Brain microvascular endothelial cell (primary cell): ENCODE results near the gene CAPN5.

ENCODE experiments used
- DNase-seq: peaks from one replicate; pipeline ENCODE4 v3.0.0-alpha.2; 2020
- H3K27ac ChIP-seq: fragments of 250-450 bp; sonication (Bioruptor Pico); 2 replicates; pipeline ENCODE4 v1.5.1; 2020; ENCODE audit warnings: mild to moderate bottlenecking, moderate library complexity
- H3K27me3 ChIP-seq: fragments of 250-450 bp; sonication (Bioruptor Pico); replicated peaks from 2 replicates; pipeline ENCODE4 v1.5.1; 2020; ENCODE audit warnings: mild to moderate bottlenecking
- H3K36me3 ChIP-seq: fragments of 250-450 bp; sonication (Bioruptor Pico); replicated peaks from 2 replicates; pipeline ENCODE4 v1.5.1; 2020; ENCODE audit warnings: mild to moderate bottlenecking
- H3K4me3 ChIP-seq: 2 replicates; pipeline ENCODE4 v1.5.1; 2011; ENCODE audit warnings: low read depth, mild to moderate bottlenecking, control low read depth, low read length, moderate library complexity
- in situ Hi-C: cut with HindIII; loops from 2 replicates; pipeline ENCODE4 v1.10.0; 2017; ENCODE audit warnings: low sequenced_read_pairs, low pct_ligation_motif_present
- TF ChIP-seq, protein P1 (sequence below): IDR thresholded peaks from 2 replicates; pipeline ENCODE4 v1.5.1; 2011; ENCODE audit warnings: low read depth, mild to moderate bottlenecking, moderate library complexity, low read length, control low read depth, inconsistent platforms; ENCODE audit errors: missing control alignments

CAPN5 gene

DNA sequence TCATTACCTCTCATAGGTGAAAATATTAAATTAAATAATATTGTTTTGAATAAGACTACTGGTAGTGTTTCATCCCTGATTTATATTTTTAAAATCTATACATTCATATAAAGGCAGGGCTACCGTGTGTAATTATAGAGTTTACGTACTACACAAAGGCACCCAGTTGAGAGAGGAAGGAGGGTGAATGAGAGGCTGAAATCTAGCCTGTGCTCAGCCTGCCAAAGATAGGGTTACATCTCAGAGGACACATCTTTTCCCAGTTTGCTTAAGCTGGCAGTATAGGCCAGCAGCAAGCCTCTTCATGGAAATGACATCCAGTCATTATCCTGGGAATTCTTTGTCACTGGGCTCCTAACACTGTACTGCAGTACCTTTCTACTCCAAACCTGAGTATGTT lies 40.0 kb upstream of the CAPN5 start:
- in situ Hi-C loops: no loop called here
- Histone ChIP-seq H3K36me3 (no peaks in the 10 kb centered on the region), H3K27ac (no peak overlapping the region), H3K27me3 (no peaks in the 10 kb centered on the region), H3K4me3 (no peak overlapping the region)
- DNase-seq: no peak
- TF ChIP-seq, protein P1, sequence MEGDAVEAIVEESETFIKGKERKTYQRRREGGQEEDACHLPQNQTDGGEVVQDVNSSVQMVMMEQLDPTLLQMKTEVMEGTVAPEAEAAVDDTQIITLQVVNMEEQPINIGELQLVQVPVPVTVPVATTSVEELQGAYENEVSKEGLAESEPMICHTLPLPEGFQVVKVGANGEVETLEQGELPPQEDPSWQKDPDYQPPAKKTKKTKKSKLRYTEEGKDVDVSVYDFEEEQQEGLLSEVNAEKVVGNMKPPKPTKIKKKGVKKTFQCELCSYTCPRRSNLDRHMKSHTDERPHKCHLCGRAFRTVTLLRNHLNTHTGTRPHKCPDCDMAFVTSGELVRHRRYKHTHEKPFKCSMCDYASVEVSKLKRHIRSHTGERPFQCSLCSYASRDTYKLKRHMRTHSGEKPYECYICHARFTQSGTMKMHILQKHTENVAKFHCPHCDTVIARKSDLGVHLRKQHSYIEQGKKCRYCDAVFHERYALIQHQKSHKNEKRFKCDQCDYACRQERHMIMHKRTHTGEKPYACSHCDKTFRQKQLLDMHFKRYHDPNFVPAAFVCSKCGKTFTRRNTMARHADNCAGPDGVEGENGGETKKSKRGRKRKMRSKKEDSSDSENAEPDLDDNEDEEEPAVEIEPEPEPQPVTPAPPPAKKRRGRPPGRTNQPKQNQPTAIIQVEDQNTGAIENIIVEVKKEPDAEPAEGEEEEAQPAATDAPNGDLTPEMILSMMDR: no peak

DNA sequence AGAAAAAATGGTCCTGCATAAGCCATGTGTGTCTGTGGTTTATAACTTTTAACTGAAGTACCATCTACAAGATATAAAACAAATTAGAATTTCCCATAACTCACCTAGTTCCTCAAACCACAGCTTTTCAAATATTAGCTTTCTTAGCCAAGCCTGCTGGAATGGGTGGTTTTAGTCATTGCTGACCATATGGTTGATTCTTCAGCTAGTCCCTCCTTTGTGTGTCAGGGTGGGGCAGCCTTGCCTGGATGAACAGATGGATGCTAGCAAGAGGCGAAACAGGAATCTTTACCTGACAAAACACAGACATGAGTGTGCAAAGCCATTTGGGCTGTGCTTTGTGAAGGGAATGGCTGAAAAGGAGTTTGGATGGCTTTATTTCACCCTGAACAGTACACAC lies 39.5 kb upstream of the CAPN5 start:
- Histone ChIP-seq H3K27ac (no peak overlapping the region), H3K27me3 (no peaks in the 10 kb centered on the region), H3K36me3 (no peaks in the 10 kb centered on the region), H3K4me3 (no peak overlapping the region)
- no peak for DNase-seq
- TF ChIP-seq, protein P1: no peak
- in situ Hi-C loops: no loop called here

DNA sequence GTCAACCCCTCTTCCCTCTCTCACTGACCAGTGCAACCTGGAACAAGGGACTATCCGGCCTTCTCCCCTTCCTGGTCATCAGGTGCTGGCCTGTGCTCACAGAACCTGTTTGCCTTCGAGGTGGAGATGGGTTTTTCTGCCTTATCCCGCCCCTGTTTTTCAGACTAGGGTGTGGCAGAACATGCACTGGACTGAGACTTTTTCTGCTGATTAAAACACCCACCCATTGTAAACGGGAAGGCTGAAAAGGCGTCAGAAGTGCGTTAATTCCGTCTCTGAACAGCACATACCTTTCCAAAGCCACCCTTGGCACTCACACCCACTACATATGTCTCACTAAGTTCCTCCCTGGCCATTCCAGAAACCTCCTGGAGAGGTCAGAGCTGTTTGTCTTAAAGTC lies 36.9 kb upstream of the CAPN5 start:
- TF ChIP-seq, protein P1: no peak
- no peak overlapping the region for H3K4me3 ChIP-seq
- in situ Hi-C loops: no loop called here
- no peaks in the 10 kb centered on the region for H3K36me3 ChIP-seq
- DNase-seq: no peak
- no peaks in the 10 kb centered on the region for H3K27me3 ChIP-seq
- no peak overlapping the region for H3K27ac ChIP-seq

DNA sequence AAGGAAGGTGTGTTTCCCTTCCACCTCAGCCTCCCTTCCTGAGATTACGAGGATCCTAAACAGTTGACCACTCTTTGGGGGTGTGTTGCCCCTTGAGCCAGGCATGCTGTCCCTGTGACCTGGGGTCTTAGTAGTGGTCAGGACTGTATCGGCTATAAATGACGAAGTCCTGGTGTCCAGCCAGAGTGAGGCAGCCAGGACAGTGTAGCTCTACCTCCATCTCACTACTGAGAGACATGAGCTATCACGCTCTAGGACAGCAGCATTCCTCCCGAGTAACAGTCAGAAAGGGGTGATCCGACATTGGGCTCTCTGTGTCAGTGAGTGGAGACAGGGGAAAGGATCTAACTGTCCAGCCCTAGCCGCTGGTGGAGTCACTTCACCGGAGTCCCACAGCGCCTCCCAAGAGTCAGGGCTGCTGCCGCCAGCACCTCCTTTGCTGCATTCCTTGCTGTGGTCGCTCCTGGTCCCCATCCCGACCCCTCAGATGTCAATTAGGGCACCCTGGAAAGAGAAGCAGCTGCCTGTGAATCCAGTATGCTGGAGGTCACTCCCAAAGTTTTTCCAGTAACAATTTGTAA lies 35.8 kb upstream of the CAPN5 start:
- H3K27me3 ChIP-seq: no peaks in the 10 kb centered on the region
- in situ Hi-C loops: no loop called here
- TF ChIP-seq, protein P1: no peak
- H3K4me3 ChIP-seq: no peak overlapping the region
- no peak for DNase-seq
- H3K36me3 ChIP-seq: no peaks in the 10 kb centered on the region
- H3K27ac ChIP-seq: no peak overlapping the region

DNA sequence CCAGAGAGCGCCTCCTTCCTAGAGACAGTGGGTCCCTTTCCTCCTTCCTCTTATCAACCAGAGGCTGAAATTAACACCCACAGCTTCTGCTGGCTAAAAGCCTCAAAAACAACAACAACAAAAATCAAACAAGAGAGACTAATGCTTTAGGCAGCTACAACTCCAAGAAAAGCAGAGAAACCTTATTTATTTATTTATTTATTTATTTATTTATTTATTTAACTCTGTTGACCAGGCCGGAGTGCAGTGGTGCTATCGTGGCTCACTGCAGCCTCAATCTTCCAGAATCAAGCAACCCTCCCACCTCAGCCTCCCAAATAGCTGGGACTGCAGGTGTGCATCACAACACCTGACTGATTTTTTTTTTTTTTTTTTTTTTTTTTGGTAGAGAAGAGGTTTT lies 35.2 kb upstream of the CAPN5 start:
- no peaks in the 10 kb centered on the region for H3K36me3 ChIP-seq
- TF ChIP-seq, protein P1: no peak
- DNase-seq: no peak
- H3K27ac ChIP-seq: no peak overlapping the region
- in situ Hi-C loops: no loop called here
- no peaks in the 10 kb centered on the region for H3K27me3 ChIP-seq
- H3K4me3 ChIP-seq: no peak overlapping the region

DNA sequence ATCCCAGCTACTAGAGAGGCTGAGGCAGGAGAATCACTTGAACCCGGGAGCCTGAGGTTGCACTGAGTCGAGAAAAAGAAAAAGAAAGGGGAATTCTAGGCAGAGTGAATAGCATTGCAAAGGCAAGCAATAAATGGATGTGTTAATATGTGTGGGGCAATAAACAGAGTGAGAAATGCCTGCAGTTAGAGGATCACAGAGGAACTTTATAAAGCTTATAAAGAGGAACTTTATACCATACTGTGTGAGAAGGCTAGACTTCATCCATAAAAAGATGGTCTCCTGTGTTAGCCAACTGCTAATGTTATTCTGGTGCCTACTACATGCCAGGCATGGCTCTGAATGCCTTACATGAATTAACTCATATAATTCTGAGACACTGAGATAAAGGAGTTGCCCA lies 31.7 kb upstream of the CAPN5 start:
- H3K4me3 ChIP-seq: no peak overlapping the region
- DNase-seq: no peak
- TF ChIP-seq, protein P1: no peak
- in situ Hi-C loops: no loop called here
- no peak overlapping the region for H3K27ac ChIP-seq
- H3K36me3 ChIP-seq: no peaks in the 10 kb centered on the region
- H3K27me3 ChIP-seq: no peaks in the 10 kb centered on the region
